Panc1 (cell line): ENCODE results near the gene ROBO1.

Experiments used
- POLR2AphosphoS5 ChIP-seq: IDR thresholded peaks from 2 replicates; pipeline ENCODE4 v1.6.1; 2012; ENCODE audit warnings: mild to moderate bottlenecking, low read depth, low read length, moderate library complexity
- REST ChIP-seq, 2 experiments: IDR thresholded peaks; 2 replicates each; pipeline ENCODE4 v1.6.1; 2011 to 2012; ENCODE audit warnings: low read depth in 2 of 2, control low read depth in 1 of 2, low read length in 1 of 2, mild to moderate bottlenecking in 1 of 2, moderate library complexity in 1 of 2; ENCODE audit not compliant: insufficient read depth in 1 of 2
- SIN3A ChIP-seq: IDR thresholded peaks from 2 replicates; pipeline ENCODE4 v1.6.1; 2012; ENCODE audit warnings: low read depth, mild to moderate bottlenecking, low read length, moderate library complexity, borderline replicate concordance; ENCODE audit not compliant: insufficient read depth
- TCF7L2 ChIP-seq: IDR thresholded peaks from 2 replicates; pipeline ENCODE4 v1.6.1; 2011; ENCODE audit warnings: mild to moderate bottlenecking, low read depth, low read length, inconsistent platforms
- TF ChIP-seq, protein P1 (sequence below): fragments of 450-650 bp; IDR thresholded peaks from 2 replicates; pipeline ENCODE4 v1.5.1; 2017; ENCODE audit warnings: mild to moderate bottlenecking

DNA sequence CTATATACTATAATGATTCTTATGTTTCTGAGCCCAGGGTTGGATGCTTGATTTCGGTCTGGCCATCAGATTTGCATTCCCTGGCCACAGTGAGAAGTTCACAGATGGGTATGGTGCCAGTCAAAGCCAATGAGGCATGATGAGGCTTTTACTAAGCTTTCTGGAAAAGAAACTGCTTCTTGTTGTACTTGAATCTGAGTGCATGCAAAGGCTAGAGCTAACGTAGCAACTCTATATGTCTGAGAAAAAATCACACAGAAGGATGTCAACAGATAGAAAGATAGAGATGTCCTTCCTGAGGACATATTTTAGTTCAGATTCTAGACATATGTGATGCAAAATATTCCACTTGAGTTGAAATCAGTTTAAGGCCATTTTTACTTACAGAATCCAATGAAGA is 608.1 kb downstream of the ROBO1 start:
- TF ChIP-seq, protein P1, sequence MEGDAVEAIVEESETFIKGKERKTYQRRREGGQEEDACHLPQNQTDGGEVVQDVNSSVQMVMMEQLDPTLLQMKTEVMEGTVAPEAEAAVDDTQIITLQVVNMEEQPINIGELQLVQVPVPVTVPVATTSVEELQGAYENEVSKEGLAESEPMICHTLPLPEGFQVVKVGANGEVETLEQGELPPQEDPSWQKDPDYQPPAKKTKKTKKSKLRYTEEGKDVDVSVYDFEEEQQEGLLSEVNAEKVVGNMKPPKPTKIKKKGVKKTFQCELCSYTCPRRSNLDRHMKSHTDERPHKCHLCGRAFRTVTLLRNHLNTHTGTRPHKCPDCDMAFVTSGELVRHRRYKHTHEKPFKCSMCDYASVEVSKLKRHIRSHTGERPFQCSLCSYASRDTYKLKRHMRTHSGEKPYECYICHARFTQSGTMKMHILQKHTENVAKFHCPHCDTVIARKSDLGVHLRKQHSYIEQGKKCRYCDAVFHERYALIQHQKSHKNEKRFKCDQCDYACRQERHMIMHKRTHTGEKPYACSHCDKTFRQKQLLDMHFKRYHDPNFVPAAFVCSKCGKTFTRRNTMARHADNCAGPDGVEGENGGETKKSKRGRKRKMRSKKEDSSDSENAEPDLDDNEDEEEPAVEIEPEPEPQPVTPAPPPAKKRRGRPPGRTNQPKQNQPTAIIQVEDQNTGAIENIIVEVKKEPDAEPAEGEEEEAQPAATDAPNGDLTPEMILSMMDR: no peak
- no peak for TF ChIP-seq POLR2AphosphoS5
- no peak for TF ChIP-seq TCF7L2
- TF ChIP-seq REST (IDR thresholded peaks at IDR 0.05; ENCODE audit: insufficient read depth in 1 of 2, low read depth in 2 of 2, low read length in 1 of 2): no peak
- TF ChIP-seq SIN3A: no peak
